Pons (tissue), 1 donor: ENCODE measurements around the gene SRRT.

ENCODE experiments used
- DNase-seq: peaks from one replicate; pipeline ENCODE4 v3.0.0-alpha.2; 2016; ENCODE audit warnings: low spot score

SRRT gene

DNA sequence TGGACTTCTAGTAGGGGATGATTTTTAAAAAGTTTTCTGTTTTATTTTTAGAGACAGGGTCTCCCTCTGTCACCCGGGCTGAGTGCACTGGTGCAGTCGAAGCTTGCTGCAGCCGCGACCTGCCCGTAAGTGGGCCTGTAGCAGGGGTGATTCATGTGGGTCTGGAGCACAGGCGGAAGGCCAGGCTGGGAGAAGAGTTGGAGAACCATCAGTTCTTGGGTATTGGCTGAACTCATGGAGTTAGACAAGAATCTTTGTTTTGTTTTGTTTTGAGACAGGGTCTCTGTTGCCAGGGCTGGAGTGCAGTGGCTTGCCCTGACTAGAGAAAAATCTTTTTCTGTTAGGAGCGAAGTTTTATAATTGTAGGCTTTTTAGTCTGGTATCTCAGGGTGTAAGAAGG, 5.7 kb downstream of the SRRT start:
- DNase-seq = no peak

GRCh38 chr7:100881136-100881535, 6.2 kb downstream of the SRRT start:
- DNase-seq = no peak

DNA sequence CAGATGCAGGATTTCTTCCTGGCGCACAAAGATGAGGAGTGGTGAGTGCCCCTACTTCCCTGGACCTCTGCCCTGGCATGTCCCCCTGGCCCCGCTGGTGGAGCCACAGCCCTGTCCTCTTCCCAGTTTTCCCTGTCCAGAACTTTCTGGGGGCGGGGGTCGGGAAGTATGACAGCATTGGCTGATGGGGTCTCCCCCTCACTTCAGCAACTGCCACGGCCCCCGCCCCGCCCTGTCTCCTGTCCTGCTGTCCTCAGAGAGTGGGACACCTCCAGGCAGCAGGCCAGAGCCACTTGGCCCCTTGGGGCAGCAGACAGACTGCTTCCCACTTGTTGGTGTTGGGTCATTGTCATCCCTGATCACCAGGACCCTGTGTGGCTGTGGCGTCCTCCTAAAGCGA, 7.3 kb downstream of the SRRT start:
- no peak for DNase-seq

DNA sequence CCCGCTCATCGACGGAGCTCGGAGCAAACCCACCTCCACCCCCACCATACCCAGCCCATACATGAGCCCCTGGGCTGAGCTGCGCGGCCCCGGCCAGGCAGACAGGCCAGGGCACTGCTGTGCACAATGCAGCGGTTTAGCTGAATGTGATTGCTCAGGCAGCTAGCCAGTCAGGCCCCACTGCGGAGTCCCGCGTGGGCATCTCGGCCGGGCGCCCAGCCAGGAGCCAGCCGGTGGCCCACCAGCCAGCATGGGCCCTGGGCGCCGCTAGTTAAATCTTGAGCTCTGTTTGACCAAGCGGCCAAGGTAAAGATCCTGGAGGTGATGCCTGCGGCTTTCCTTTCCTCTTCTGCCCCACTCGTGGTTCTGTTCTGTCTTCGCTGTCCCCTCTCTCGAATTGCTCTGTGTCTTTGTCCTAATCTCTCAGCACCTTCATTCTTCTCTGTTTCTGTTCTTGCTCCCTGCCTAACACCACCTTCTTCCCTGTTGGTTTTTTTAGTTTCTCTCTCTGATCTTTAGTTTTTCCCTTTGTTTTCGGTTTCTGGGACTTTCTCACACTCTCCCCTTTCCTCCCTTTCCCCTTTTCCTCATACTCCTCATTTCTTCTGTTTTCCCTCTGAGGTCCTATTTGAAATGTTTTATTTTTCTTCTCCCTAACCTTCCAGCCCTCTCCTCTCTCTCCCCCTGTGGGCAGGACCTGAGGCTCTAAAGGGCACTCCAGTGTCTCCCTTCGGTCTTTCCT, 8.1 kb downstream of the SRRT start:
- DNase-seq = no peak

GRCh38 chr7:100884736-100885439, 10.0 kb downstream of the SRRT start:
- no peak for DNase-seq

DNA sequence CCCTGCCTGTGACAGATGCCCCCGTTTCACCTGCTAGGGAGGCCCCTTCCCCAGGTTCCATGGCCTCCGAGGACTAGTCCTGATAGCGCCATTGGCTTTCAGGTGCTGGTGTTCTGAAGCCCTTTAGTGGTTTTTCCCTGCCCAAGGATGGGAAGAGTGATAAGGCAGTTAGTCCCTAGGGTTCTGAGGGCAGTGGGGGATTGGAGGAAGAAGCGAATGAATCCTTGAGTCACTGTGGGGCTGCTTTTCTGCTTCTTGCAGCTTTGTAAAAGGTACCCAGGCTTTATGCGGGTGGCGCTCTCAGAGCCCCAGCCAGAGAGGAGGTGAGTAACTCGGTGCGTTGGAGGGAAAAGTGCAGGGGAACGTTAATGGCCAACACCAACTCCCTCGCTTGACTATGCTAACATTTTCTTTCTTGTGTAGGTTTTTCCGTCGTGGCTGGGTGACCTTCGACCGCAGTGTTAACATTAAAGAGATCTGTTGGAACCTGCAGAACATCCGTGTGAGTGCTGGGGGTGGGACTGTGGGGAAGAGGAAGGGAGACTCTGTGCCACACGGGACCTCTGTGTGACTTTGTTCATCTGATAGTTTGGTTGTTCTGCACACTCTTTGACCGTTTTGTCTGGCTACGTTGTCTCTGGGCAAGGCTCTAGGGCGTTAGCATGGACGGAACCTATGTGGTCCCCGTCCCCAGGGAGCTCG, 10.7 kb downstream of the SRRT start:
- no peak for DNase-seq

GRCh38 chr7:100886142-100886935, 11.4 kb downstream of the SRRT start:
- no peak for DNase-seq

DNA sequence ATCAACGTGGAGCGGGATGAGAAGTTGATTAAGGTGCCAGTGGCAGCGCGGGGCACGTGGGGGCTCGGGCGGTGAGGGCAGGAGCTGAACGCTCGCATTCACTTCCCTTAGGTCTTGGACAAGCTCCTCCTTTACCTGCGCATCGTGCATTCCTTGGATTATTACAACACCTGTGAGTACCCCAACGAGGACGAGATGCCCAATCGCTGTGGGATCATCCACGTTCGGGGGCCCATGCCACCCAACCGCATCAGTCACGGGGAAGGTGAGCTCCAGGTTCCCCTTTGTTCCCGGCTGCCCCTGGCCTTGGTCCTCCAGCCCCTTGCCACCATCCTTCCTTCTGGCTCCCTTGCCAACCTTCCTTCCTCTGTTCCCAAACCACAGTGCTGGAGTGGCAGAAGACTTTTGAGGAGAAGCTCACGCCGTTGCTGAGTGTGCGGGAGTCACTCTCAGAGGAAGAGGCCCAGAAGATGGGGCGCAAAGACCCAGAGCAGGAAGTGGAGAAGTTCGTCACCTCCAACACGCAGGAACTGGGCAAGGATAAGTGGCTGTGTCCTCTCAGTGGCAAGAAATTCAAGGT, 12.1 kb downstream of the SRRT start:
- no peak for DNase-seq

GRCh38 chr7:100887516-100888290, 12.8 kb downstream of the SRRT start:
- no peak for DNase-seq

DNA sequence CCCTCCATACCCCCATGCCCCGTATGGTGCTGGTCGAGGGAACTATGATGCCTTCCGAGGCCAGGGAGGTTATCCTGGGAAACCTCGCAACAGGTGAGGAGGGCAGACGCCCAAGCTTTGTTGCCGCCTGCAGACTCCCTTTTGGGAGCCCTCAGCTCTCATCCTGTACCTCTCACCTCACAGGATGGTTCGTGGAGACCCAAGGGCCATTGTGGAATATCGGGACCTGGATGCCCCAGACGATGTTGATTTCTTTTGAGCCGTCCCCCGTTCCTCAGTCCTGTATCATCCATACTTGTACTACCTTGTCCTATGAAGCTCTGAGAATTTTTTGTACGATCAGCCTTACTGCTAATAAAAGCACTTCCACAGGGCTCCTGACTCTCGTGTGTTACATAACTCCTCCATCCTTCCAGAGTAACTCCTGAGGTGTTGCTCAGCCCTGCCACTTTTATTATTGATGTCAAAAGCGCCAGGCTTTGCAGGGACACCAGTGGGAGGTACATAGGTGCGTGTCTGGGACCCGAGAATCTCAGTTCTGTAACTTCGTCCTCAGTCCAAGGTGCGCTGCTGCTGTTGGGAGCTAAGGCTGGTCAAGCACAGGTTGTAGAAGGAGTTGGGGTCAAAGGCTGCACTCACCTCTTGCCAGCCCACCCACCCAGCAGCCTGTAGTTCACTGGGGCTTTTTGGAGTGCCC, 13.5 kb downstream of the SRRT start:
- DNase-seq = no peak

DNA sequence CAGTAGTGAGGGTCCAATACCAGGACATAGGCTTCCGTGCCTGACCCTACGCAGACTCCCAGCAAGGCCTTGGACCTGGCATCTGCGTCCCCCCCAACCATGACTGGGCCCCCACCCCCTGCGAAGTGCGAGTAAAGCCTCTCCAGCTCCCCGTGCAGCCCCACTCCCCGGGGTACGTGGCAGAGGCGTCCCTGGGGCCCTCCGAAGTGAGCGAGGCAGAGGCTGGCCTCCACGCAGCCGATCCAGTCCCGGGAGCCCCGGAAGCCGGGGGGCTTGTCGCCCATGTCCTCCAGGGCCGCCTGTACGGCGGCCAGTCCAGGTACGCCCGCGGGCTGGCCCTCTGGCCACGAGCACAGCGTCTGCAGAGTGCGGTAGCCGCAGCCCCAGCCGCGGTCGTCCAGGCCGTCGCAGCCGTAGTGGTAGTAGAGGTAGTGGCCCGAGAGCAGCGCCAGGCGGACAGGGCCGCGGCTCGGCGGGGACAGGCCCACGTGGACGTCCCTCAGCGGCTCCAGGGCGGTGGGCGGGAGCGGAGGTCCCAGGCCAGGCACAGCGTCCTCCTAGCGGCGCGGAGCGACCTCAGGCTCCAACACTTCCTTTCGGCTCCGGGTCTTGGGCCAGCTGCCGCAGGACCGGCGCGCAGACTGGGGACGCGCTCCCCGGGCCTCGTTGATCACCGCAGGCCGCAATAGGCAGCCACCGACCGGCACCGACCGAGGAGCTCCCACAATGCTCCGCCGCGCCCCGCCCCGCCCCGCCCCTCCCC, 14.3 kb downstream of the SRRT start, which contains the start of gene UFSP1:
TSS of gene UFSP1 (minus strand) at position 728 of the 763 bp plus-strand sequence. CDS start at position 284, 444 bp downstream.
- no peak for DNase-seq

GRCh38 chr7:100890653-100891567, 16.0 kb downstream of the SRRT start:
- DNase-seq = no peak

GRCh38 chr7:100891568-100892247, 16.8 kb downstream of the SRRT start:
- no peak for DNase-seq

- no peak for DNase-seq
Measured at GRCh38 chr7:100892364-100893317, 17.7 kb downstream of the SRRT start.

- no peak for DNase-seq
Measured at GRCh38 chr7:100893318-100893895, 18.5 kb downstream of the SRRT start.
